ENCODE data around the gene RAB11A.

The RAB11A gene

GRCh38 chr15:65937476-65937875 is 68.2 kb downstream of the RAB11A start:
- Histone ChIP-seq H3K27me3 (ENCODE audit: insufficient read depth, poor library complexity, severe bottlenecking) (no peaks in the 10 kb centered on the region), H3K4me3 (replicated peaks; ENCODE audit: insufficient read depth, low read length) (no peak overlapping the region), H3K27ac (replicated peaks) (no peak overlapping the region)
- TF ChIP-seq GABPA (IDR thresholded peaks at IDR 0.05; ENCODE audit: low read depth) = no peak
- TF ChIP-seq REST (IDR thresholded peaks at IDR 0.05; ENCODE audit: insufficient replicate concordance, low read depth) = no peak
- no peak for TF ChIP-seq SPI1 (IDR thresholded peaks at IDR 0.05; ENCODE audit: borderline replicate concordance, low read depth)
- no peak for TF ChIP-seq POLR2AphosphoS5 (IDR thresholded peaks at IDR 0.05; ENCODE audit: low read depth)
- TF ChIP-seq CTCF (IDR thresholded peaks at IDR 0.05; ENCODE audit: insufficient read depth, low read length) = no peak
- no peak for DNase-seq (ENCODE audit: low read depth in 1 of 2, low spot score in 1 of 2)

GRCh38 chr15:65938604-65939003 is 69.3 kb downstream of the RAB11A start:
- TF ChIP-seq CTCF (IDR thresholded peaks at IDR 0.05; ENCODE audit: insufficient read depth, low read length) (no peak), POLR2AphosphoS5 (IDR thresholded peaks at IDR 0.05; ENCODE audit: low read depth) (no peak), SPI1 (IDR thresholded peaks at IDR 0.05; ENCODE audit: borderline replicate concordance, low read depth) (no peak), GABPA (IDR thresholded peaks at IDR 0.05; ENCODE audit: low read depth) (no peak), REST (IDR thresholded peaks at IDR 0.05; ENCODE audit: insufficient replicate concordance, low read depth) (no peak)
- H3K4me3 ChIP-seq (replicated peaks; ENCODE audit: insufficient read depth, low read length) = no peak overlapping the region
- H3K27ac ChIP-seq (replicated peaks) = no peak overlapping the region
- no peaks in the 10 kb centered on the region for H3K27me3 ChIP-seq (ENCODE audit: insufficient read depth, poor library complexity, severe bottlenecking)
- DNase-seq (ENCODE audit: low read depth in 1 of 2, low spot score in 1 of 2) = no peak

- H3K27me3 ChIP-seq (ENCODE audit: insufficient read depth, poor library complexity, severe bottlenecking) = no peaks in the 10 kb centered on the region
- no peak overlapping the region for H3K4me3 ChIP-seq (replicated peaks; ENCODE audit: insufficient read depth, low read length)
- no peak for DNase-seq (ENCODE audit: low read depth in 1 of 2, low spot score in 1 of 2)
- TF ChIP-seq GABPA (IDR thresholded peaks at IDR 0.05; ENCODE audit: low read depth) = no peak
- no peak for TF ChIP-seq CTCF (IDR thresholded peaks at IDR 0.05; ENCODE audit: insufficient read depth, low read length)
- no peak for TF ChIP-seq REST (IDR thresholded peaks at IDR 0.05; ENCODE audit: insufficient replicate concordance, low read depth)
- no peak for TF ChIP-seq POLR2AphosphoS5 (IDR thresholded peaks at IDR 0.05; ENCODE audit: low read depth)
- no peak for TF ChIP-seq SPI1 (IDR thresholded peaks at IDR 0.05; ENCODE audit: borderline replicate concordance, low read depth)
- H3K27ac ChIP-seq (replicated peaks) = no peak overlapping the region
Measured at GRCh38 chr15:65939901-65940617, 70.8 kb downstream of the RAB11A start.

Measured in HL-60 (cell line).